OCI-LY3 (cell line): Measurements from ENCODE around the gene PLXDC2.
"Not testable (repeated sequence)": the region's sequence is repeated elsewhere in the genome, so short reads cannot be mapped to it uniquely, and the experiment has no call there.

Source experiments
- H2AFZ ChIP-seq: fragments of 200-600, 300-600 bp; shearing (Covaris generic); 2 replicates; pipeline ENCODE4 v1.6.0; 2014; ENCODE audit warnings: antibody characterized with exemption, low read depth, low read length
- H3K27ac ChIP-seq: fragments of 200-600, 300-600 bp; sonication (generic); 2 replicates; pipeline ENCODE4 v1.5.1; 2014; ENCODE audit warnings: mild to moderate bottlenecking, low read length, moderate library complexity, mixed read lengths
- H3K27me3 ChIP-seq: fragments of 200-600, 300-600 bp; sonication (generic); 2 replicates; pipeline ENCODE4 v1.6.1; 2014; ENCODE audit warnings: low read depth, low read length, mixed read lengths
- H3K36me3 ChIP-seq: fragments of 200-600, 300-600 bp; sonication (generic); replicated peaks from 2 replicates; pipeline ENCODE3; 2014; ENCODE audit warnings: low read depth, low read length, mixed read lengths
- H3K4me1 ChIP-seq: fragments of 300-600, 200-600 bp; sonication (generic); 2 replicates; pipeline ENCODE4 v1.6.1; 2014; ENCODE audit warnings: low read length, mixed read lengths
- H3K4me2 ChIP-seq: fragments of 200-600, 300-600 bp; sonication (generic); 2 replicates; pipeline ENCODE4 v1.6.1; 2014; ENCODE audit warnings: low read length, mixed read lengths
- H3K4me3 ChIP-seq: fragments of 300-600, 200-600 bp; sonication (generic); 2 replicates; pipeline ENCODE4 v1.5.1; 2014; ENCODE audit warnings: antibody characterized with exemption, mild to moderate bottlenecking, low read length, moderate library complexity
- H3K79me2 ChIP-seq: fragments of 300-600, 200-600 bp; shearing (Covaris generic); 2 replicates; pipeline ENCODE4 v1.6.1; 2014; ENCODE audit warnings: mild to moderate bottlenecking, low read length, mixed read lengths
- H3K9ac ChIP-seq: fragments of 300-600, 200-600 bp; shearing (Covaris generic); 2 replicates; pipeline ENCODE4 v1.6.0; 2014; ENCODE audit warnings: mild to moderate bottlenecking, low read length, moderate library complexity
- H3K9me3 ChIP-seq: fragments of 200-600, 300-600 bp; shearing (Covaris generic); 2 replicates; pipeline ENCODE4 v1.6.1; 2014; ENCODE audit warnings: low read length, mixed read lengths; ENCODE audit not compliant: insufficient read depth
- H4K20me1 ChIP-seq: fragments of 200-600, 300-600 bp; sonication (generic); 2 replicates; pipeline ENCODE4 v1.6.1; 2016; ENCODE audit warnings: low read length, mixed read lengths; ENCODE audit not compliant: insufficient read depth
- CTCF ChIP-seq: fragments of 200-600, 300-600 bp; sonication (generic); IDR thresholded peaks from 2 replicates; pipeline ENCODE4 v1.5.1; 2014; ENCODE audit warnings: antibody characterized with exemption, low read length, low read depth
- EZH2phosphoT487 ChIP-seq: fragments of 200-600 bp; shearing (Covaris generic); IDR thresholded peaks from 2 replicates; pipeline ENCODE4 v1.6.1; 2018; ENCODE audit warnings: antibody characterized with exemption, mixed run types, low read depth

Gene PLXDC2

GRCh38 chr10:20207653-20208052, 391.4 kb downstream of the PLXDC2 start:
- Histone ChIP-seq H3K9ac (no peak overlapping the region), H3K4me1 (no peaks in the 10 kb centered on the region), H3K36me3 (no peaks in the 10 kb centered on the region), H3K4me2 (no peak overlapping the region), H3K27me3 (no peaks in the 10 kb centered on the region), H4K20me1 (no peaks in the 10 kb centered on the region), H3K4me3 (no peak overlapping the region), H3K79me2 (no peaks in the 10 kb centered on the region), H2AFZ (no peak overlapping the region), H3K27ac (no peak overlapping the region), H3K9me3 (no peaks in the 10 kb centered on the region)
- TF ChIP-seq CTCF (no peak), EZH2phosphoT487 (no peak)

GRCh38 chr10:20209098-20209497, 392.9 kb downstream of the PLXDC2 start:
- H4K20me1 ChIP-seq, H3K27me3 ChIP-seq, H3K4me2 ChIP-seq, H3K27ac ChIP-seq, H3K4me3 ChIP-seq, H3K9ac ChIP-seq, H3K9me3 ChIP-seq, H2AFZ ChIP-seq, H3K79me2 ChIP-seq, H3K36me3 ChIP-seq, H3K4me1 ChIP-seq: not testable (repeated sequence)

- no peaks in the 10 kb centered on the region for H3K4me1 ChIP-seq
- H3K27me3 ChIP-seq, result no peaks in the 10 kb centered on the region
- no peak overlapping the region for H3K4me2 ChIP-seq
- no peak overlapping the region for H3K9ac ChIP-seq
- no peaks in the 10 kb centered on the region for H4K20me1 ChIP-seq
- H2AFZ ChIP-seq, result no peak overlapping the region
- no peaks in the 10 kb centered on the region for H3K9me3 ChIP-seq
- H3K4me3 ChIP-seq, result no peak overlapping the region
- H3K36me3 ChIP-seq, result no peaks in the 10 kb centered on the region
- TF ChIP-seq EZH2phosphoT487, result no peak
- no peak for TF ChIP-seq CTCF
- no peak overlapping the region for H3K27ac ChIP-seq
- no peaks in the 10 kb centered on the region for H3K79me2 ChIP-seq
Observed at GRCh38 chr10:20215547-20216152, 399.4 kb downstream of the PLXDC2 start.

- Histone ChIP-seq H3K27me3 (no peaks in the 10 kb centered on the region), H3K4me2 (no peak overlapping the region), H4K20me1 (no peaks in the 10 kb centered on the region), H3K36me3 (no peaks in the 10 kb centered on the region), H3K9me3 (no peaks in the 10 kb centered on the region), H2AFZ (no peak overlapping the region), H3K9ac (no peak overlapping the region), H3K4me1 (no peaks in the 10 kb centered on the region), H3K79me2 (no peaks in the 10 kb centered on the region), H3K4me3 (no peak overlapping the region), H3K27ac (no peak overlapping the region)
- TF ChIP-seq EZH2phosphoT487 (no peak), CTCF (no peak)
Observed at GRCh38 chr10:20221356-20221755, 405.1 kb downstream of the PLXDC2 start.
